GM18951 (cell line): ENCODE data around the gene GABRA6.
"Not testable (repeated sequence)": the region's sequence is repeated elsewhere in the genome, so short reads cannot be mapped to it uniquely, and the experiment has no call there.

Experiments
- POLR2A ChIP-seq: IDR thresholded peaks from 4 replicates; pipeline ENCODE4 v1.6.1; 2011; ENCODE audit warnings: mild to moderate bottlenecking; ENCODE audit not compliant: insufficient read length, insufficient read depth; ENCODE audit errors: extremely low read depth
- in situ Hi-C: fragments of 300-500 bp; cut with MboI; formaldehyde crosslinking; loops from one replicate; pipeline ENCODE4 v1.12.0; 2022; ENCODE audit warnings: low sequenced_read_pairs, mixed read lengths, inconsistent platforms; ENCODE audit not compliant: unreplicated experiment

Gene GABRA6

DNA sequence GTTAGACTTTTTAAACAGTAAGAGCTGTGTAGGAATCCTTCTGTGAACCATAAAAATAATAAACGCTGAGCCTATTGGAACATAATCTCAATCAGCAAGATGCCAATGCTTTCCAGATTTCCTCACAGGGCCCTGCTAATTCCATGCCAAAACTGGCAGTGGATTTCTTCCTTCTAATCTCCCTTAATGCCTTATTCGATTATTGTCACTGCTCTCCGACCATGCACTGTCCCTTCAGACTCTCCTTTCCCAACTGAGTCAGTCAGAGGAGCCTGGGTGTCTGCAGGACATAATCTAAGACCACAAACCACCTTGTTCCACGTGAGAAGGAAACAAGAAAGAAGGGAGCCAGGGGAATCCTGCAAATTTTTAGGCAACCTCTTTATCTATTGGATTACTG is at the start of gene GABRA6:
GABRA6 (plus strand) TSS at position 261 of the 400 bp plus-strand sequence. CDS start 269 bp downstream, outside the sequence.
- TF ChIP-seq POLR2A, result no peak
- in situ Hi-C loops, result no loop called here

- TF ChIP-seq POLR2A, result no peak
- in situ Hi-C loops, result no loop called here
These were observed 47.9 kb upstream of the GABRA6 start for GRCh38 chr5:161637591-161637990.

GRCh38 chr5:161641444-161641843 is 44.1 kb upstream of the GABRA6 start:
- in situ Hi-C loops, result no loop called here
- no peak for TF ChIP-seq POLR2A

DNA sequence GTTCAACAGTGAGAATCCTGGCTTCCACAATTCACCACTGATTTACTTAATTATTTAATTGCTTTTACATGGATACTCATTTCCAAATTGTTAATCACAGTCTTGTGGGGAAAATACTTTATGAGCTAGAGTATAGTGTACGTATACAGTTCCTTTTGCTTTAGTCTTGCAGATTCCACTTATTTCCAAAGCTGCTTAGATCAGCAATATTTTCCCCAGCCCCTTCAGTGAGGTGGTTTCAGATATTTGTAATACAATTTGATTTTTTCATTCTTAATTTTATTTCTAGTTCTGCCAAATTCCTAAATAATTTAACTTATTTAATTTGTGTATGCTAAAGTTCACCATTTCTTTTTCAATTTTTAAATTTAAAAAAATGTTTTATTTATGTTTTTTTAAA is 40.3 kb upstream of the GABRA6 start:
- in situ Hi-C loops, result no loop called here
- TF ChIP-seq POLR2A, result no peak

- in situ Hi-C loops, result not testable (repeated sequence)
These were observed 33.6 kb upstream of the GABRA6 start for GRCh38 chr5:161651926-161652325.

- no peak for TF ChIP-seq POLR2A
- in situ Hi-C loops, result no loop called here
These were observed 24.7 kb upstream of the GABRA6 start for GRCh38 chr5:161660806-161661205.

GRCh38 chr5:161663431-161663830 is 22.1 kb upstream of the GABRA6 start:
- in situ Hi-C loops, result no loop called here
- TF ChIP-seq POLR2A, result no peak

DNA sequence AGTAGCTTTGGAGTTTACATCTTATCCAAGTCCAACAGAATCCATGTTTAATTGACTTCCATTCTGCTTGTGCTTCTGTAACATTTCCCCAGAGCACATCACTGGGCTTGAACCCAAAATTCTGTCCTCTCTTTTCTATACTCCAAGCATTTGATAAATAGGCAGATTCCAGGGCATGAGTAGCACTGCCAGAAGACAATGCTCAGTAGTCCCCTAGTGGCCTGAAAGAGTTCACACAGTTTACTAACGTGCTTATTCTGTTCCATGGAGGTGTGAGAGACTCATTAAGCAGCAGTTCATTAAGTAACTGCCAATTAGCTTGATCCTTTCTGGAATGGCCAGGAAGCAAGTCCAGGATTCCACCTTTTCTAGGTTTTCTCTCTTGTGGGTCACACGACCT is 9.4 kb upstream of the GABRA6 start:
- TF ChIP-seq POLR2A, result no peak
- in situ Hi-C loops, result no loop called here

- TF ChIP-seq POLR2A, result no peak
- in situ Hi-C loops, result no loop called here
These were observed 628 bp downstream of the GABRA6 start for GRCh38 chr5:161686149-161686548.

- no peak for TF ChIP-seq POLR2A
- in situ Hi-C loops, result no loop called here
These were observed 1.4 kb downstream of the GABRA6 start for GRCh38 chr5:161686881-161687280.

DNA sequence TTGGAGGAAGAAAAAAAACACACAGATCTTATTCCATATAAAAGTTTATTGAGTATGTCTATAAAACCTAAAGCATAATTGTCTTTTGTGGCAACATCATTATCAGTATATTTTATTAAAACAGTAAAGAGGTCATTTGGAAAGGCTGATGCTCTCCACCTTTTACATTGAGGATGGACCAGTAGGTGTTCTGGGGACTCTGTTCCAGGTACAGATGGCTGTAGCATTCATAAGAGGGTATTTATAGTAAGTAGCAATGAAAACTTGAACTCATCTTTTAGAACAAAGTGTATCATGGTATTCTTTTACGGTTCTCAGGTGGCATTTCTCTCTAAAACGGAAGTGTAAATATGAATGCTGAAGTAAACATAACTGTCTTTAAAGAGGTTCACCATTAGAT is 1.8 kb downstream of the GABRA6 start:
- in situ Hi-C loops, result no loop called here
- no peak for TF ChIP-seq POLR2A

GRCh38 chr5:161691911-161692310 is 6.4 kb downstream of the GABRA6 start:
- in situ Hi-C loops, result no loop called here
- no peak for TF ChIP-seq POLR2A

- in situ Hi-C loops, result no loop called here
- no peak for TF ChIP-seq POLR2A
These were observed 11.5 kb downstream of the GABRA6 start for GRCh38 chr5:161697001-161697400.

- no peak for TF ChIP-seq POLR2A
- in situ Hi-C loops, result no loop called here
These were observed 14.5 kb downstream of the GABRA6 start for GRCh38 chr5:161700065-161700464.

DNA sequence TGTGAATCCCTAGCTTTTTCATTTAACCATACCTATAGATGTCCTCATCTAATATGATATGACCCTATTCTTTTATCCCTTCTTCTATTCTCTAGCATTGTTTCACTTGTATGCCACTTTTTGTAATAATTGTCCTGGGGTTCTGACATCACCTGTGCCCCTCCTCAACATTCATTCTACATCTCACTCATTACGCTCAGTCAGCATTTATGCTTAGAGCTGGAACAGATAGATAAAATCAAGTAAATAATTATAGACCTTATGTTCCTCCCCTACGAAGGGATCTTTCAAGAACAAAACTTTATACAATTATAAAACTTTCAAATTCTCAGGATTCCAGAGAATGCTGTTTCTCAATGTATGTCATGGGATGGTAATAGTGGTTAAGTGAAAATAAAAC is 18.0 kb downstream of the GABRA6 start:
- TF ChIP-seq POLR2A, result no peak
- in situ Hi-C loops, result no loop called here
